GM12865 (cell line): ENCODE data around the gene TTF2.
"Not testable (repeated sequence)": the region's sequence is repeated elsewhere in the genome, so short reads cannot be mapped to it uniquely, and the experiment has no call there.

Experiments
- DNase-seq: peaks from one replicate; pipeline ENCODE4 v3.0.0; 2010; ENCODE audit warnings: low read depth
- H3K4me3 ChIP-seq: 2 replicates; pipeline ENCODE4 v1.5.1; 2011; ENCODE audit warnings: mild to moderate bottlenecking, low read depth, low read length, control low read depth
- TF ChIP-seq, protein P1 (sequence below): IDR thresholded peaks from 2 replicates; pipeline ENCODE4 v1.5.1; 2011; ENCODE audit warnings: low read length, control low read depth, low read depth, inconsistent platforms; ENCODE audit not compliant: insufficient read depth; ENCODE audit errors: missing control alignments

TTF2 gene

DNA sequence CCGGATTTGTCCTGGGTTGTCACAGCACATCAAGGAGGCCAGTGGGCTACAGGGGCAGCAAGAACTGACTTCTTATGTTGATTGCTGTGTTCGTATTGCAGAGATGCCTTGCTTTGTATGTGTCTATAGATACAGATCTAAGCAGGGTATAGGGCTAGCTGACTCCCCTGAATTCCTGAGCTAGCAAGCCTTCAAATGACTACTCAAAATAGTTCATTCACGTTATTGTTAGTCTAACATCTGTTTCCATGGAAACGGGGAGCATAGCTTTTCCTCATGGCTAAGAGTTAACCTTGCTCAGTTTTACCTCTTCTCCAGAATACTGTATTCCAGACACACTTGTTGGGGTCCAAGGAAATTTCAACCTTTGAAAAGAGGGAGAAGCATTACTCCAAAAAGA lies 37.3 kb downstream of the TTF2 start:
- no peak overlapping the region for H3K4me3 ChIP-seq
- TF ChIP-seq, protein P1, sequence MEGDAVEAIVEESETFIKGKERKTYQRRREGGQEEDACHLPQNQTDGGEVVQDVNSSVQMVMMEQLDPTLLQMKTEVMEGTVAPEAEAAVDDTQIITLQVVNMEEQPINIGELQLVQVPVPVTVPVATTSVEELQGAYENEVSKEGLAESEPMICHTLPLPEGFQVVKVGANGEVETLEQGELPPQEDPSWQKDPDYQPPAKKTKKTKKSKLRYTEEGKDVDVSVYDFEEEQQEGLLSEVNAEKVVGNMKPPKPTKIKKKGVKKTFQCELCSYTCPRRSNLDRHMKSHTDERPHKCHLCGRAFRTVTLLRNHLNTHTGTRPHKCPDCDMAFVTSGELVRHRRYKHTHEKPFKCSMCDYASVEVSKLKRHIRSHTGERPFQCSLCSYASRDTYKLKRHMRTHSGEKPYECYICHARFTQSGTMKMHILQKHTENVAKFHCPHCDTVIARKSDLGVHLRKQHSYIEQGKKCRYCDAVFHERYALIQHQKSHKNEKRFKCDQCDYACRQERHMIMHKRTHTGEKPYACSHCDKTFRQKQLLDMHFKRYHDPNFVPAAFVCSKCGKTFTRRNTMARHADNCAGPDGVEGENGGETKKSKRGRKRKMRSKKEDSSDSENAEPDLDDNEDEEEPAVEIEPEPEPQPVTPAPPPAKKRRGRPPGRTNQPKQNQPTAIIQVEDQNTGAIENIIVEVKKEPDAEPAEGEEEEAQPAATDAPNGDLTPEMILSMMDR = no peak
- DNase-seq = no peak

DNA sequence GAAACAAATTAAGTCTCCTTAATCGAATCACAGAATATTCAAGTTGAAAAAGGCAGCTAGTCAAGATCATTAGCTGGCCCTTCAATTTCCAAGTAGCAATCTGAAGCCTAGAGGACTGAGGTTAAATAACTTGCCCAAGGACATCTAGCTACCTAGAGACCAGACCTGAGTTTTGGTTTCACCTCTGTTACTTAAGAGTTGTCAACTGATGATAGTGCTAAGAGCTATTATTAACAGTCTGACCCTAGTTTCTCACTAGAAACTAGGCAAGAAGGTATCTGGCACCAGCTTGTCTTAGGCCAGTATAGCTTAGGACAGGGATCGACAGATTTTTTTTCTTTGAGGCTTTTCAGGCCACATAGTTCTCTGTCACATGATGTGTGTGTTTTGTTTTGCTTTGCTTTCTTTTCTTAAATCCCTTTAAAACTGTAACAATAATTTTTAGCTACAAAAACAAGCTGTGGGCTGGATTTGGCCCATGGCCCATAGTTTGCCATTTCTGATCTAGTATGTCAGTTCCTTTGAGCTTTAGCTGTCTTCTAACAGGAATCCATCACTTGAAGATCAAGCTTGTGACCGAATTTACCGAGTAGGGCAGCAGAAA lies 38.3 kb downstream of the TTF2 start:
- H3K4me3 ChIP-seq = no peak overlapping the region
- peak; percentile 29 for DNase-seq
- TF ChIP-seq, protein P1 = no peak

DNA sequence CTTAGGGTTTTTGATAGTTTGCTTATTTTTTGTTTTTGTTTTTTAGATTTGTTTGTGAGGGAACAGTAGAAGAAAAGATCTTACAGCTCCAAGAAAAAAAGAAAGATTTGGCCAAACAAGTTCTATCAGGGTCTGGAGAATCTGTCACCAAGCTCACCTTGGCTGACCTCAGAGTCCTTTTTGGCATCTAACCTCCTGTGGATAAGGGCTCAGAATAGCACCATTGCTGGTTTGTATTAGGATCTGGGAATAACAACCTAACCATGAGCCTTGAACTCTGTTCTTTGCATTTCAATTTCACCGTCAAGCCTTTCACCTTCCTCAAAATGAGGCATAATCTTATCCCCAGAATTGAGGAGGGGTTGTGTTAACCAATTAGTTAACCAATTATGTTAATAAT lies 41.2 kb downstream of the TTF2 start:
- H3K4me3 ChIP-seq = no peak overlapping the region
- TF ChIP-seq, protein P1 = no peak
- no peak for DNase-seq

DNA sequence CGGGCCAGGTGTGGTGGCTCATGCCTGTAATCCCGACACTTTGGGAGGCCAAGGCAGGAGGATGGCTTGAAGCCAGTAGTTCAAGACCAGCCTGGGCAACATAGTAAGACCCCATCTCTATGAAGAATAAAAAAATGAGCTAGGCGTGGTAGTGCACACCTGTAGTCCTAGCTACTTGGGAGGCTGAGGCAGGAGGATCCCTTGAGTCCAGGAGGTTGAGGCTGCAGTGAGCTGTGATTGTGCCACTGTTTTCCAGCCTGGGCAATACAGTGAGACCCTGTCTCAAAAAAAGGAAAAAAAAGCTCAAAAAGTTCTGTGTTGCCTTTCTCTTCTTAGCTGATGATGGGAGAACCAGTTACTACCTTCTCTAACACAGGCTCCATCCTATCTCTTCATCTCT lies 41.7 kb downstream of the TTF2 start:
- H3K4me3 ChIP-seq, DNase-seq: not testable (repeated sequence)

DNA sequence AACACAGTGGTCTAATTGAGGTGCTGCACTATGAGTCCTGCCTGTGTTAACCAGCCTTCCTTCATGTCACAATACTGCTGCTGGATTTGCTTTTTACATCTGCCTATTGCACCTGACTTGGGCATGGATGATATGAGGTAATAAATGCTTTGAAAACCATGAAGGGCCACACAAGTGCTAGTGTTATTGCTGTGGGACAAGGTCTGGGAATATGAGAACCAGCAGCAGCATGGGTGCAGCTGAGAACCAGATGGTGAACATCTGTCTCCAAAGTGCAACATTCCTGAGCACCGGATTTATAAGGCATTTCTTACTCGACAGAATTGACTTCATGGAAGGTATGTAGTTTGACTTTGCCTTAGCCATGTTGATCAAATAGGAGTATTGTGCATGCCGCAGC lies 44.9 kb downstream of the TTF2 start:
- TF ChIP-seq, protein P1 = no peak
- no peak for DNase-seq
- no peak overlapping the region for H3K4me3 ChIP-seq

DNA sequence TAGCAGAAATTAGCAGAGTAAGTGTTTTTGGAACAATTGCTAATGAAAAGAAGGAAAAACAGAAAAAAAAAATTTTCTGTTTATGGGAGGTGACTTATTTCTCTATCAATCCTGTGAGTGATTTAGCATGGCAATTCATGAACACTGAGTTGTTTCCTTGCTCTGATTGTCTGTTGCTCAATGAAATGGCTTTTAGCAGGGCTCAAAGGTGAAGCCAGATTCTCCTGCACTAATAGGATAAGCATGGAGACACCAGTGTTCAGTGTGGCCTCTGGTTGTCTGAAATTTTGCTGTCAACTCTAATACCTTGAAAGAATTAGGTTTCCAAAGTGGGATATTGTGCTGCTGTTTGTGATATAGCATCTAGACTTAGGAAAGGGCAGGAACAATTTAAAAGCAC lies 45.6 kb downstream of the TTF2 start:
- no peak for DNase-seq
- no peak overlapping the region for H3K4me3 ChIP-seq
- TF ChIP-seq, protein P1 = no peak

DNA sequence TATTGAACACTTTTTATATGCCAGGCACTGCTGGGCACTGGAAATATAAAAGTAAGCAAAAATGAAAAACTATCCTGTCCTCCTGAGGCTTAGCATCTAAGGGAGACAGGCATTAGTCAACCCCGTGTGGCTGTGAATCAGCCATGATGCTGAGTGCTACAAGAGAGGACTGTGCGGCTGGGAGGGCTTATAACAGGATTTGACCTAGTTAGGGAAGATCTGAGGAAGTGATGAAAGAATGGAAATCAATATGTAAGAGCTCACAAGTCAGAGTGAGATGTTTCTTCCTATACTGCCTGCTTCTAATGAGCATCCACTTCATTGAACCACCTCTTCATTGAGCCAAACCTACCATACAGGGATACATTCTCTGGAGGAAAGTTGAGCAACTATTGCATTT lies 46.4 kb downstream of the TTF2 start:
- no peak overlapping the region for H3K4me3 ChIP-seq
- DNase-seq = no peak
- TF ChIP-seq, protein P1 = no peak

DNA sequence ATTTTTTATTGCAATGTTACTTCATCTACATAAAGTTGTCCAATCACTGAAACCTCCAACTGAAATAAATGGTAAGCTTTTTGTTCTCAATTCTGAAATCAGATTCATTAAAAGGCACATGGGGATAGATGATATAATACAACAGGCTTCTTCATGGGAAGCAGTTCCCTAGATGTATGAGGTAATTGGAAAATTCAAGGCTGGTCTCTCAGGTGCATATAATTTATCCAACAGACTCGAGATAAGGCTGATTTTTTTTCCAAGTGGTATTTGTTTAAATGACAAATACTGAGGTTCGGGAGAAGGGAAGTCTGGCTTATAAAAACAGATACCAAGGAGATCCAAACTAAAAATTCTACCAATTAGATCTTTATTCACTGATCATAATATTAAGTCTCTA lies 47.2 kb downstream of the TTF2 start:
- DNase-seq = no peak
- H3K4me3 ChIP-seq = no peak overlapping the region
- TF ChIP-seq, protein P1 = no peak
